GM23338 (cell line): ENCODE data around the gene KMT2E. TPM values are rescaled to one million over a fixed set of nuclear protein-coding genes. Genes with fewer than 3 reads are reported as not detected.

Experiments
- ATAC-seq: fragments of 200-7000 bp; cut with Tn5 transposase; 3 replicates; pipeline ENCODE4 v1.9.1; 2020
- DNase-seq: peaks from one replicate; pipeline ENCODE4 v3.0.0-alpha.2; 2015; ENCODE audit warnings: low spot score
- H2AFZ ChIP-seq: fragments of 200-600 bp; sonication (generic); 2 replicates; pipeline ENCODE4 v1.8.0; 2016; ENCODE audit warnings: antibody characterized with exemption, mild to moderate bottlenecking, moderate library complexity
- H3F3A ChIP-seq: fragments of 200-600 bp; sonication (generic); replicated peaks from 2 replicates; pipeline ENCODE4 v1.8.0; 2017; ENCODE audit warnings: antibody characterized with exemption, mixed run types, low read depth
- H3K27ac ChIP-seq: fragments of 200-600 bp; sonication (generic); 2 replicates; pipeline ENCODE4 v1.6.1; 2016; ENCODE audit warnings: low read depth
- H3K27me3 ChIP-seq: fragments of 200-600 bp; sonication (generic); 2 replicates; pipeline ENCODE4 v1.8.0; 2016; ENCODE audit warnings: mild to moderate bottlenecking, mixed run types, moderate library complexity; ENCODE audit not compliant: insufficient read depth
- H3K36me3 ChIP-seq: fragments of 200-600 bp; sonication (generic); 2 replicates; pipeline ENCODE4 v1.8.0; 2016; ENCODE audit warnings: mild to moderate bottlenecking; ENCODE audit not compliant: insufficient read depth
- H3K4me1 ChIP-seq: fragments of 200-600 bp; sonication (generic); 2 replicates; pipeline ENCODE4 v1.8.0; 2016; ENCODE audit warnings: mild to moderate bottlenecking, moderate library complexity; ENCODE audit not compliant: insufficient read depth
- H3K4me2 ChIP-seq: fragments of 200-600 bp; sonication (generic); 2 replicates; pipeline ENCODE4 v1.7.1; 2017; ENCODE audit warnings: mixed run types
- H3K4me3 ChIP-seq: fragments of 200-600 bp; sonication (generic); 2 replicates; pipeline ENCODE4 v1.6.1; 2016; ENCODE audit warnings: mixed run types
- H3K79me2 ChIP-seq: fragments of 200-600 bp; sonication (generic); replicated peaks from 2 replicates; pipeline ENCODE4 v1.8.0; 2017; ENCODE audit warnings: mild to moderate bottlenecking; ENCODE audit not compliant: insufficient read depth
- H3K9me2 ChIP-seq: fragments of 200-600 bp; sonication (generic); 2 replicates; pipeline ENCODE4 v1.8.0; 2017; ENCODE audit not compliant: insufficient read depth
- H4K20me1 ChIP-seq: fragments of 200-600 bp; sonication (generic); replicated peaks from 2 replicates; pipeline ENCODE4 v1.8.0; 2017; ENCODE audit warnings: mild to moderate bottlenecking; ENCODE audit not compliant: insufficient read depth
- H3K27ac Mint-ChIP-seq: 2 replicates; pipeline ENCODE4 v1.8.0; 2020; ENCODE audit warnings: inconsistent platforms, mild to moderate bottlenecking, moderate library complexity, mixed read lengths
- H3K27me3 Mint-ChIP-seq: 3 replicates; pipeline ENCODE4 v1.8.0; 2022; ENCODE audit warnings: low read depth, mild to moderate bottlenecking, moderate library complexity, mixed read lengths, inconsistent platforms; ENCODE audit not compliant: insufficient read depth, poor library complexity
- H3K36me3 Mint-ChIP-seq: 3 replicates; pipeline ENCODE4 v1.8.0; 2021; ENCODE audit warnings: low read depth, mild to moderate bottlenecking, inconsistent platforms, moderate library complexity, mixed read lengths
- H3K4me1 Mint-ChIP-seq: 3 replicates; pipeline ENCODE4 v1.8.0; 2020; ENCODE audit warnings: mild to moderate bottlenecking, inconsistent platforms, mixed read lengths
- H3K4me3 Mint-ChIP-seq: 3 replicates; pipeline ENCODE4 v1.8.0; 2021; ENCODE audit warnings: moderate library complexity, mild to moderate bottlenecking, inconsistent platforms, mixed read lengths
- H3K9me3 Mint-ChIP-seq: 3 replicates; pipeline ENCODE4 v1.8.0; 2020; ENCODE audit warnings: moderate library complexity, mild to moderate bottlenecking, inconsistent platforms, mixed read lengths
- CREB1 ChIP-seq: fragments of 250-450 bp; sonication (Bioruptor Pico); IDR thresholded peaks from 2 replicates; pipeline ENCODE4 v1.5.0; 2020; ENCODE audit warnings: low read depth, mild to moderate bottlenecking, moderate library complexity
- EZH2 ChIP-seq: fragments of 200-600 bp; sonication (generic); IDR thresholded peaks from one replicate; pipeline ENCODE4 v1.8.0; 2017; ENCODE audit warnings: antibody characterized with exemption, mild to moderate bottlenecking, low read depth; ENCODE audit not compliant: unreplicated experiment
- EZH2phosphoT487 ChIP-seq: fragments of 200-600 bp; sonication (generic); IDR thresholded peaks from one replicate; pipeline ENCODE4 v1.8.1; 2018; ENCODE audit warnings: antibody characterized with exemption; ENCODE audit not compliant: unreplicated experiment
- NANOG ChIP-seq: IDR thresholded peaks from 2 replicates; pipeline ENCODE4 v1.6.1; 2016; ENCODE audit warnings: antibody characterized with exemption, borderline replicate concordance
- POLR2AphosphoS5 ChIP-seq: IDR thresholded peaks from 2 replicates; pipeline ENCODE4 v1.6.1; 2016; ENCODE audit warnings: antibody characterized with exemption, low read depth
- STAT1 ChIP-seq: IDR thresholded peaks from one replicate; pipeline ENCODE4 v1.6.1; 2016; ENCODE audit warnings: antibody characterized with exemption; ENCODE audit not compliant: unreplicated experiment
- polyA plus RNA-seq: library from polyadenylated mRNA; unstranded; fragments of >200 nt; fragmentation: Nextera tagmentation; extraction: Ambion mirVana; gene quantifications from 2 replicates; pipeline ENCODE4 v1.2.1, GENCODE V29; 2016
- total RNA-seq: library from RNA; depleted of rRNA; stranded (reverse); fragments of >200 nt; shearing (Covaris generic); gene quantifications from 2 replicates; pipeline ENCODE4 v1.2.3, GENCODE V29; 2014
- TF ChIP-seq, protein P1 (sequence below): IDR thresholded peaks from 2 replicates; pipeline ENCODE4 v1.6.1; 2016; ENCODE audit warnings: antibody characterized with exemption
- TF ChIP-seq, protein P2 (sequence below), 2 experiments: fragments of 200-600 bp in 1 of 2; sonication (generic) in 1 of 2; conservative IDR thresholded peaks; 2 replicates each; pipeline versions ENCODE4 v1.5.1 to v1.6.1; 2016 to 2017; ENCODE audit warnings: antibody characterized with exemption in 2 of 2, low read depth in 2 of 2, mild to moderate bottlenecking in 2 of 2, moderate library complexity in 1 of 2

Gene KMT2E
- total and polyA plus RNA-seq, 2 experiments from 2014 or later: 50.2 to 70.9 TPM

DNA sequence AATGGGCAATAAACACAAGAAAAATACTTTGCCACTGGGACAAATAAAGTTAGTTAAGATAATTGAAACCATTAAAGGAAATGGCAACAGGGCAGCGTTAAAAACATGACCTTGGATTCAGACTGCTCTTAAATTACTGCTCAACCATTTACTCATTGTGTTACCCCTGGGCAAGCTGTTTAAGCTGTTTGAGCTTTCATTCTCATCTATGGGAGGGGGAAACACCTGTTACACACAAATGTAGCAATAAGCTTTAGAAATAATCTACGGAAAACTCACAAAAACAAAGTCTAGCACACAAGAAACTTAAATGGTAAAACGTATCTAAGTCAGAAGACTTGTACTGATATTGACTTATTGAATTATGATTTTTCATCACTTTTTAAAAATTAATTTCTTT, 137.1 kb downstream of the KMT2E start:
- no peaks in the 10 kb centered on the region for H3K9me3 Mint-ChIP-seq
- Histone ChIP-seq H3K27me3 (no peaks in the 10 kb centered on the region), H3K9me2 (no peaks in the 10 kb centered on the region), H3K27ac (no peak overlapping the region), H2AFZ (no peak overlapping the region), H3K4me1 (no peaks in the 10 kb centered on the region), H3K4me2 (no peak overlapping the region), H3K79me2 (no peaks in the 10 kb centered on the region; the same call in 1 of the 2 replicates), H3F3A (no peaks in the 10 kb centered on the region), H3K4me3 (no peak overlapping the region), H4K20me1 (no peaks in the 10 kb centered on the region; the same call in 1 of the 2 replicates), H3K36me3 (no peaks in the 10 kb centered on the region)
- ATAC-seq (no peak), DNase-seq (no peak)
- TF ChIP-seq, protein P1, sequence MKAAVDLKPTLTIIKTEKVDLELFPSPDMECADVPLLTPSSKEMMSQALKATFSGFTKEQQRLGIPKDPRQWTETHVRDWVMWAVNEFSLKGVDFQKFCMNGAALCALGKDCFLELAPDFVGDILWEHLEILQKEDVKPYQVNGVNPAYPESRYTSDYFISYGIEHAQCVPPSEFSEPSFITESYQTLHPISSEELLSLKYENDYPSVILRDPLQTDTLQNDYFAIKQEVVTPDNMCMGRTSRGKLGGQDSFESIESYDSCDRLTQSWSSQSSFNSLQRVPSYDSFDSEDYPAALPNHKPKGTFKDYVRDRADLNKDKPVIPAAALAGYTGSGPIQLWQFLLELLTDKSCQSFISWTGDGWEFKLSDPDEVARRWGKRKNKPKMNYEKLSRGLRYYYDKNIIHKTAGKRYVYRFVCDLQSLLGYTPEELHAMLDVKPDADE: no peak
- TF ChIP-seq, protein P2, sequence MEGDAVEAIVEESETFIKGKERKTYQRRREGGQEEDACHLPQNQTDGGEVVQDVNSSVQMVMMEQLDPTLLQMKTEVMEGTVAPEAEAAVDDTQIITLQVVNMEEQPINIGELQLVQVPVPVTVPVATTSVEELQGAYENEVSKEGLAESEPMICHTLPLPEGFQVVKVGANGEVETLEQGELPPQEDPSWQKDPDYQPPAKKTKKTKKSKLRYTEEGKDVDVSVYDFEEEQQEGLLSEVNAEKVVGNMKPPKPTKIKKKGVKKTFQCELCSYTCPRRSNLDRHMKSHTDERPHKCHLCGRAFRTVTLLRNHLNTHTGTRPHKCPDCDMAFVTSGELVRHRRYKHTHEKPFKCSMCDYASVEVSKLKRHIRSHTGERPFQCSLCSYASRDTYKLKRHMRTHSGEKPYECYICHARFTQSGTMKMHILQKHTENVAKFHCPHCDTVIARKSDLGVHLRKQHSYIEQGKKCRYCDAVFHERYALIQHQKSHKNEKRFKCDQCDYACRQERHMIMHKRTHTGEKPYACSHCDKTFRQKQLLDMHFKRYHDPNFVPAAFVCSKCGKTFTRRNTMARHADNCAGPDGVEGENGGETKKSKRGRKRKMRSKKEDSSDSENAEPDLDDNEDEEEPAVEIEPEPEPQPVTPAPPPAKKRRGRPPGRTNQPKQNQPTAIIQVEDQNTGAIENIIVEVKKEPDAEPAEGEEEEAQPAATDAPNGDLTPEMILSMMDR (conservative IDR thresholded peaks at IDR 0.05; ENCODE audit: low read depth in 2 of 2): no peak
- no peak for TF ChIP-seq NANOG
- no peak for TF ChIP-seq EZH2
- no peak for TF ChIP-seq EZH2phosphoT487
- no peaks in the 10 kb centered on the region for H3K4me1 Mint-ChIP-seq
- no peak overlapping the region for H3K4me3 Mint-ChIP-seq
- H3K27ac Mint-ChIP-seq: no peak overlapping the region
- no peaks in the 10 kb centered on the region; the same call in 2 of the 3 replicates for H3K36me3 Mint-ChIP-seq
- no peaks in the 10 kb centered on the region for H3K27me3 Mint-ChIP-seq

- H3K9me3 Mint-ChIP-seq: no peaks in the 10 kb centered on the region
- no peaks in the 10 kb centered on the region for H3K27me3 ChIP-seq
- H3K27ac ChIP-seq: no peak overlapping the region
- ATAC-seq (no peak), DNase-seq (no peak)
- no peak overlapping the region for H2AFZ ChIP-seq
- peak overlapping the region; percentile 51 for H3K27ac Mint-ChIP-seq
- H3K9me2 ChIP-seq: no peaks in the 10 kb centered on the region
- H3K4me1 Mint-ChIP-seq: no peaks in the 10 kb centered on the region
- H3K36me3 ChIP-seq: no peaks in the 10 kb centered on the region
- H3F3A ChIP-seq: no peaks in the 10 kb centered on the region
- no peak for TF ChIP-seq NANOG
- TF ChIP-seq CREB1: no peak
- no peaks in the 10 kb centered on the region; the same call in 2 of the 3 replicates for H3K36me3 Mint-ChIP-seq
- H3K79me2 ChIP-seq: no peaks in the 10 kb centered on the region; the same call in 1 of the 2 replicates
- H3K4me1 ChIP-seq: no peaks in the 10 kb centered on the region
- H3K4me3 ChIP-seq: no peak overlapping the region
- H3K4me2 ChIP-seq: no peak overlapping the region
- H4K20me1 ChIP-seq: no peaks in the 10 kb centered on the region
- H3K4me3 Mint-ChIP-seq: no peak overlapping the region
- no peaks in the 10 kb centered on the region for H3K27me3 Mint-ChIP-seq
Observed at GRCh38 chr7:105153531-105153930, 139.5 kb downstream of the KMT2E start.

GRCh38 chr7:105154084-105154483, 140.1 kb downstream of the KMT2E start:
- H3K27ac Mint-ChIP-seq: no peak overlapping the region
- TF ChIP-seq NANOG: no peak
- no peak for TF ChIP-seq STAT1
- no peak for TF ChIP-seq POLR2AphosphoS5
- TF ChIP-seq, protein P1: no peak
- TF ChIP-seq EZH2phosphoT487: no peak

More at GRCh38 chr7:105154084-105154483, 140.1 kb downstream of the KMT2E start:
- Mint-ChIP-seq H3K9me3 (no peaks in the 10 kb centered on the region), H3K4me3 (no peak overlapping the region), H3K4me1 (no peaks in the 10 kb centered on the region), H3K36me3 (no peaks in the 10 kb centered on the region; the same call in 2 of the 3 replicates), H3K27me3 (no peaks in the 10 kb centered on the region)
- Histone ChIP-seq H4K20me1 (no peaks in the 10 kb centered on the region), H3K27me3 (no peaks in the 10 kb centered on the region), H3K4me1 (no peaks in the 10 kb centered on the region), H3K36me3 (no peaks in the 10 kb centered on the region), H2AFZ (no peak overlapping the region), H3K9me2 (no peaks in the 10 kb centered on the region), H3K4me3 (no peak overlapping the region), H3K79me2 (no peaks in the 10 kb centered on the region; the same call in 1 of the 2 replicates), H3F3A (no peaks in the 10 kb centered on the region), H3K27ac (no peak overlapping the region), H3K4me2 (no peak overlapping the region)
- ATAC-seq: no peak
- no peak for DNase-seq
